ENCODE data around the gene PRKCH. TPM values are rescaled to one million over a fixed set of nuclear protein-coding genes. Genes with fewer than 3 reads are reported as not detected.

PRKCH gene
- total RNA-seq, 6 experiments from 2014 or later: 5.0 to 12.1 (median 8.8) TPM

GRCh38 chr14:61358554-61359226 lies 37.3 kb downstream of the PRKCH start:
- intact Hi-C loops (cut with DNase I): no loop called here
- no peak for DNase-seq
- no peak for ATAC-seq
- Histone ChIP-seq H3K9me3 (no peaks in the 10 kb centered on the region), H3K27ac (no peak overlapping the region), H3K4me3 (no peak overlapping the region), H3K4me1 (no peaks in the 10 kb centered on the region), H3K27me3 (no peaks in the 10 kb centered on the region), H3K36me3 (no peaks in the 10 kb centered on the region)
- 67% methylated on average over 3 of the region's 3 CpGs for WGBS (ENCODE audit: insufficient coverage, low coverage, low lambda C conversion rate, missing lambda C conversion rate)
- TF ChIP-seq CTCF (IDR thresholded peaks at IDR 0.05) (no peak), POLR2A (IDR thresholded peaks at IDR 0.05) (no peak)

GRCh38 chr14:61360796-61361525 lies 39.6 kb downstream of the PRKCH start:
- H3K27me3 ChIP-seq: no peaks in the 10 kb centered on the region
- TF ChIP-seq CTCF (IDR thresholded peaks at IDR 0.05) (no peak), POLR2A (IDR thresholded peaks at IDR 0.05) (no peak)
- H3K27ac ChIP-seq: no peak overlapping the region
- no peaks in the 10 kb centered on the region for H3K4me1 ChIP-seq
- 63% methylated on average over 3 of the region's 5 CpGs for WGBS (ENCODE audit: insufficient coverage, low coverage, low lambda C conversion rate, missing lambda C conversion rate)
- intact Hi-C loops (cut with DNase I): no loop called here
- no peaks in the 10 kb centered on the region for H3K9me3 ChIP-seq
- no peak overlapping the region for H3K4me3 ChIP-seq
- H3K36me3 ChIP-seq: no peaks in the 10 kb centered on the region
- no peak for ATAC-seq
- no peak for DNase-seq

GRCh38 chr14:61362072-61362750 lies 40.8 kb downstream of the PRKCH start:
- WGBS (ENCODE audit: insufficient coverage, low coverage, low lambda C conversion rate, missing lambda C conversion rate): 55% methylated on average over 5 of the region's 5 CpGs
- no peak for DNase-seq
- H3K4me1 ChIP-seq: no peaks in the 10 kb centered on the region
- no peaks in the 10 kb centered on the region for H3K27me3 ChIP-seq
- no peaks in the 10 kb centered on the region for H3K9me3 ChIP-seq
- H3K36me3 ChIP-seq: no peaks in the 10 kb centered on the region
- no peak overlapping the region for H3K4me3 ChIP-seq
- no peak overlapping the region for H3K27ac ChIP-seq
- ATAC-seq: no peak
- intact Hi-C loops (cut with DNase I): no loop called here
- TF ChIP-seq CTCF (IDR thresholded peaks at IDR 0.05) (no peak), POLR2A (IDR thresholded peaks at IDR 0.05) (no peak)

DNA sequence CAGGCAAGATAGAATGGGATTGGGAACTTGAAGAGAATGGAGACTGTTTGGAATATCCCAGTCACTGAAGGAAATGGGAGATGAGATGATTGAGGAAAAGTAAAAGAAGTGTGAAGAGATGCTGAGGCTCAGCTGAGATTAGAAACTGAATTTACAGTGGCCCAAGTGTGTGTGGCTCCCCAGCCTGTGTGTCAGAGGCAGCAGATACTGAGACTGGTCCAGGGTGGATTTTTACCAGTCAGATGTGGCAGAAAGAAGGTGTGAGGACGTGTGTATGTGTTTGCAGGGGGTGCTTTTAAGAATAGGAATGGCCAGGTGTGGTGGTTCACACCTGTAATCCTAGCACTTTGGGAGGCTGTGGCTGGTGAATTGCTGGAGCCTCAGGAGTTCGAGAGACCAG lies 42.9 kb downstream of the PRKCH start:
- DNase-seq (no peak), ATAC-seq (no peak)
- intact Hi-C loops (cut with DNase I): no loop called here
- Histone ChIP-seq H3K9me3 (no peaks in the 10 kb centered on the region), H3K27me3 (no peaks in the 10 kb centered on the region), H3K4me1 (no peaks in the 10 kb centered on the region), H3K4me3 (no peak overlapping the region), H3K27ac (no peak overlapping the region), H3K36me3 (no peaks in the 10 kb centered on the region)
- no CpG with 5 or more reads among the region's 2 CpGs for WGBS (ENCODE audit: insufficient coverage, low coverage, low lambda C conversion rate, missing lambda C conversion rate)
- no peak for TF ChIP-seq CTCF (IDR thresholded peaks at IDR 0.05)
- no peak for TF ChIP-seq POLR2A (IDR thresholded peaks at IDR 0.05)
